ENCODE data around the gene OR2W3.

OR2W3 gene

GRCh38 chr1:247919952-247920351 is 24.6 kb downstream of the OR2W3 start, which contains the start of gene OR2T8:
TSS of gene OR2T8 (plus strand) at chr1:247920252. CDS start at chr1:247921018, 766 bp downstream.
- no peak for DNase-seq (ENCODE audit: low spot score)

- no peak for DNase-seq (ENCODE audit: low spot score)
These were observed 28.6 kb downstream of the OR2W3 start for GRCh38 chr1:247923941-247924340.

- no peak for DNase-seq (ENCODE audit: low spot score)
These were observed 29.5 kb downstream of the OR2W3 start, which contains the start of gene OR2AJ1 for GRCh38 chr1:247924868-247925267. TSS of gene OR2AJ1 (plus strand) at chr1:247924889. CDS start at chr1:247933769, 8,880 bp downstream.

GRCh38 chr1:247933989-247934388 is 38.6 kb downstream of the OR2W3 start:
- no peak for DNase-seq (ENCODE audit: low spot score)

- DNase-seq (ENCODE audit: low spot score): no peak
These were observed 40.4 kb downstream of the OR2W3 start for GRCh38 chr1:247935781-247936180.

- no peak for DNase-seq (ENCODE audit: low spot score)
These were observed 41.0 kb downstream of the OR2W3 start for GRCh38 chr1:247936415-247936814.

GRCh38 chr1:247936965-247937734 is 41.8 kb downstream of the OR2W3 start:
- peak; percentile 96 for DNase-seq (ENCODE audit: low spot score)

GRCh38 chr1:247942624-247943023 is 47.2 kb downstream of the OR2W3 start:
- no peak for DNase-seq (ENCODE audit: low spot score)
